GM23338 (cell line): ENCODE measurements around the gene ZFP92. TPM values are rescaled to one million over a fixed set of nuclear protein-coding genes. Genes with fewer than 3 reads are reported as not detected.

ENCODE experiments used
- ATAC-seq: fragments of 200-7000 bp; cut with Tn5 transposase; 3 replicates; pipeline ENCODE4 v1.9.1; 2020
- DNase-seq: peaks from one replicate; pipeline ENCODE4 v3.0.0-alpha.2; 2015; ENCODE audit warnings: low spot score
- H2AFZ ChIP-seq: fragments of 200-600 bp; sonication (generic); 2 replicates; pipeline ENCODE4 v1.8.0; 2016; ENCODE audit warnings: antibody characterized with exemption, mild to moderate bottlenecking, moderate library complexity
- H3F3A ChIP-seq: fragments of 200-600 bp; sonication (generic); replicated peaks from 2 replicates; pipeline ENCODE4 v1.8.0; 2017; ENCODE audit warnings: antibody characterized with exemption, mixed run types, low read depth
- H3K27ac ChIP-seq: fragments of 200-600 bp; sonication (generic); 2 replicates; pipeline ENCODE4 v1.6.1; 2016; ENCODE audit warnings: low read depth
- H3K27me3 ChIP-seq: fragments of 200-600 bp; sonication (generic); 2 replicates; pipeline ENCODE4 v1.8.0; 2016; ENCODE audit warnings: mild to moderate bottlenecking, mixed run types, moderate library complexity; ENCODE audit not compliant: insufficient read depth
- H3K36me3 ChIP-seq: fragments of 200-600 bp; sonication (generic); 2 replicates; pipeline ENCODE4 v1.8.0; 2016; ENCODE audit warnings: mild to moderate bottlenecking; ENCODE audit not compliant: insufficient read depth
- H3K4me1 ChIP-seq: fragments of 200-600 bp; sonication (generic); 2 replicates; pipeline ENCODE4 v1.8.0; 2016; ENCODE audit warnings: mild to moderate bottlenecking, moderate library complexity; ENCODE audit not compliant: insufficient read depth
- H3K4me2 ChIP-seq: fragments of 200-600 bp; sonication (generic); 2 replicates; pipeline ENCODE4 v1.7.1; 2017; ENCODE audit warnings: mixed run types
- H3K4me3 ChIP-seq: fragments of 200-600 bp; sonication (generic); 2 replicates; pipeline ENCODE4 v1.6.1; 2016; ENCODE audit warnings: mixed run types
- H3K79me2 ChIP-seq: fragments of 200-600 bp; sonication (generic); replicated peaks from 2 replicates; pipeline ENCODE4 v1.8.0; 2017; ENCODE audit warnings: mild to moderate bottlenecking; ENCODE audit not compliant: insufficient read depth
- H3K9me2 ChIP-seq: fragments of 200-600 bp; sonication (generic); 2 replicates; pipeline ENCODE4 v1.8.0; 2017; ENCODE audit not compliant: insufficient read depth
- H4K20me1 ChIP-seq: fragments of 200-600 bp; sonication (generic); replicated peaks from 2 replicates; pipeline ENCODE4 v1.8.0; 2017; ENCODE audit warnings: mild to moderate bottlenecking; ENCODE audit not compliant: insufficient read depth
- H3K27ac Mint-ChIP-seq: 2 replicates; pipeline ENCODE4 v1.8.0; 2020; ENCODE audit warnings: inconsistent platforms, mild to moderate bottlenecking, moderate library complexity, mixed read lengths
- H3K27me3 Mint-ChIP-seq: 3 replicates; pipeline ENCODE4 v1.8.0; 2022; ENCODE audit warnings: low read depth, mild to moderate bottlenecking, moderate library complexity, mixed read lengths, inconsistent platforms; ENCODE audit not compliant: insufficient read depth, poor library complexity
- H3K36me3 Mint-ChIP-seq: 3 replicates; pipeline ENCODE4 v1.8.0; 2021; ENCODE audit warnings: low read depth, mild to moderate bottlenecking, inconsistent platforms, moderate library complexity, mixed read lengths
- H3K4me1 Mint-ChIP-seq: 3 replicates; pipeline ENCODE4 v1.8.0; 2020; ENCODE audit warnings: mild to moderate bottlenecking, inconsistent platforms, mixed read lengths
- H3K4me3 Mint-ChIP-seq: 3 replicates; pipeline ENCODE4 v1.8.0; 2021; ENCODE audit warnings: moderate library complexity, mild to moderate bottlenecking, inconsistent platforms, mixed read lengths
- H3K9me3 Mint-ChIP-seq: 3 replicates; pipeline ENCODE4 v1.8.0; 2020; ENCODE audit warnings: moderate library complexity, mild to moderate bottlenecking, inconsistent platforms, mixed read lengths
- CREB1 ChIP-seq: fragments of 250-450 bp; sonication (Bioruptor Pico); IDR thresholded peaks from 2 replicates; pipeline ENCODE4 v1.5.0; 2020; ENCODE audit warnings: low read depth, mild to moderate bottlenecking, moderate library complexity
- ETS1 ChIP-seq: IDR thresholded peaks from 2 replicates; pipeline ENCODE4 v1.6.1; 2016; ENCODE audit warnings: antibody characterized with exemption
- EZH2 ChIP-seq: fragments of 200-600 bp; sonication (generic); IDR thresholded peaks from one replicate; pipeline ENCODE4 v1.8.0; 2017; ENCODE audit warnings: antibody characterized with exemption, mild to moderate bottlenecking, low read depth; ENCODE audit not compliant: unreplicated experiment
- JUNB ChIP-seq: IDR thresholded peaks from one replicate; pipeline ENCODE4 v1.6.1; 2016; ENCODE audit warnings: antibody characterized with exemption; ENCODE audit not compliant: unreplicated experiment
- POLR2AphosphoS5 ChIP-seq: IDR thresholded peaks from 2 replicates; pipeline ENCODE4 v1.6.1; 2016; ENCODE audit warnings: antibody characterized with exemption, low read depth
- STAT1 ChIP-seq: IDR thresholded peaks from one replicate; pipeline ENCODE4 v1.6.1; 2016; ENCODE audit warnings: antibody characterized with exemption; ENCODE audit not compliant: unreplicated experiment
- ZNF114 ChIP-seq: fragments of 250-450 bp; sonication (Bioruptor Pico); IDR thresholded peaks from 2 replicates; pipeline ENCODE4 v1.5.0; 2020; ENCODE audit warnings: mild to moderate bottlenecking, moderate library complexity
- ZNF331 ChIP-seq: fragments of 250-450 bp; sonication (Bioruptor Pico); IDR thresholded peaks from 2 replicates; pipeline ENCODE4 v1.5.0; 2020; ENCODE audit warnings: low read depth, mild to moderate bottlenecking, moderate library complexity
- ZNF462 ChIP-seq: fragments of 250-450 bp; sonication (Bioruptor Pico); IDR thresholded peaks from 2 replicates; pipeline ENCODE4 v1.5.0; 2020; ENCODE audit warnings: mild to moderate bottlenecking, moderate library complexity
- polyA plus RNA-seq: library from polyadenylated mRNA; unstranded; fragments of >200 nt; fragmentation: Nextera tagmentation; extraction: Ambion mirVana; gene quantifications from 2 replicates; pipeline ENCODE4 v1.2.1, GENCODE V29; 2016
- total RNA-seq: library from RNA; depleted of rRNA; stranded (reverse); fragments of >200 nt; shearing (Covaris generic); gene quantifications from 2 replicates; pipeline ENCODE4 v1.2.3, GENCODE V29; 2014
- TF ChIP-seq, protein P1 (sequence below), 2 experiments: fragments of 200-600 bp in 1 of 2; sonication (generic) in 1 of 2; conservative IDR thresholded peaks; 2 replicates each; pipeline versions ENCODE4 v1.5.1 to v1.6.1; 2016 to 2017; ENCODE audit warnings: antibody characterized with exemption in 2 of 2, low read depth in 2 of 2, mild to moderate bottlenecking in 2 of 2, moderate library complexity in 1 of 2

The ZFP92 gene
- total and polyA plus RNA-seq, 2 experiments from 2014 or later, result 0.05 to 0.52 TPM

- Mint-ChIP-seq H3K36me3 (no peaks in the 10 kb centered on the region), H3K4me1 (peaks cover 8% of the 10 kb centered on the region), H3K27ac (no peak overlapping the region), H3K27me3 (peaks cover 20% of the 10 kb centered on the region), H3K4me3 (no peak overlapping the region), H3K9me3 (no peaks in the 10 kb centered on the region; the same call in 2 of the 3 replicates)
- no peak for TF ChIP-seq STAT1
- no peak for TF ChIP-seq CREB1 (CRISPR knock-in tag)
- TF ChIP-seq, protein P1, sequence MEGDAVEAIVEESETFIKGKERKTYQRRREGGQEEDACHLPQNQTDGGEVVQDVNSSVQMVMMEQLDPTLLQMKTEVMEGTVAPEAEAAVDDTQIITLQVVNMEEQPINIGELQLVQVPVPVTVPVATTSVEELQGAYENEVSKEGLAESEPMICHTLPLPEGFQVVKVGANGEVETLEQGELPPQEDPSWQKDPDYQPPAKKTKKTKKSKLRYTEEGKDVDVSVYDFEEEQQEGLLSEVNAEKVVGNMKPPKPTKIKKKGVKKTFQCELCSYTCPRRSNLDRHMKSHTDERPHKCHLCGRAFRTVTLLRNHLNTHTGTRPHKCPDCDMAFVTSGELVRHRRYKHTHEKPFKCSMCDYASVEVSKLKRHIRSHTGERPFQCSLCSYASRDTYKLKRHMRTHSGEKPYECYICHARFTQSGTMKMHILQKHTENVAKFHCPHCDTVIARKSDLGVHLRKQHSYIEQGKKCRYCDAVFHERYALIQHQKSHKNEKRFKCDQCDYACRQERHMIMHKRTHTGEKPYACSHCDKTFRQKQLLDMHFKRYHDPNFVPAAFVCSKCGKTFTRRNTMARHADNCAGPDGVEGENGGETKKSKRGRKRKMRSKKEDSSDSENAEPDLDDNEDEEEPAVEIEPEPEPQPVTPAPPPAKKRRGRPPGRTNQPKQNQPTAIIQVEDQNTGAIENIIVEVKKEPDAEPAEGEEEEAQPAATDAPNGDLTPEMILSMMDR (conservative IDR thresholded peaks at IDR 0.05; ENCODE audit: low read depth in 2 of 2), result no peak
- no peak for TF ChIP-seq ETS1
- TF ChIP-seq JUNB, result no peak
- no peak for TF ChIP-seq POLR2AphosphoS5
- Histone ChIP-seq H3K27ac (no peak overlapping the region), H3K27me3 (peaks cover 19% of the 10 kb centered on the region; the same call in 1 of the 2 replicates), H2AFZ (no peak overlapping the region), H3K4me1 (no peaks in the 10 kb centered on the region), H3K4me3 (no peak overlapping the region), H3K79me2 (no peaks in the 10 kb centered on the region), H3K4me2 (no peak overlapping the region), H3K36me3 (no peaks in the 10 kb centered on the region), H3F3A (no peaks in the 10 kb centered on the region), H4K20me1 (no peaks in the 10 kb centered on the region), H3K9me2 (no peaks in the 10 kb centered on the region)
- DNase-seq, result no peak
- no peak for ATAC-seq
These were observed 3.5 kb upstream of the ZFP92 start for GRCh38 chrX:153407736-153408135.

- no peaks in the 10 kb centered on the region for H3K9me2 ChIP-seq
- H3K4me2 ChIP-seq, result no peak overlapping the region
- H3K79me2 ChIP-seq, result no peaks in the 10 kb centered on the region
- no peak overlapping the region for H3K27ac Mint-ChIP-seq
- H3K36me3 ChIP-seq, result no peaks in the 10 kb centered on the region
- no peaks in the 10 kb centered on the region for H3K4me1 ChIP-seq
- no peak overlapping the region for H3K4me3 Mint-ChIP-seq
- peaks cover 19% of the 10 kb centered on the region; the same call in 1 of the 2 replicates for H3K27me3 ChIP-seq
- DNase-seq (no peak), ATAC-seq (no peak)
- no peaks in the 10 kb centered on the region for H3F3A ChIP-seq
- H3K4me3 ChIP-seq, result no peak overlapping the region
- no peaks in the 10 kb centered on the region for H3K36me3 Mint-ChIP-seq
- H4K20me1 ChIP-seq, result no peaks in the 10 kb centered on the region
- H2AFZ ChIP-seq, result no peak overlapping the region
- H3K9me3 Mint-ChIP-seq, result no peaks in the 10 kb centered on the region; the same call in 2 of the 3 replicates
- H3K27me3 Mint-ChIP-seq, result peaks cover 20% of the 10 kb centered on the region
- no peak overlapping the region for H3K27ac ChIP-seq
- H3K4me1 Mint-ChIP-seq, result peaks cover 8% of the 10 kb centered on the region
- TF ChIP-seq EZH2 (no peak), JUNB (no peak), ZNF114 (CRISPR knock-in tag) (no peak), ZNF462 (CRISPR knock-in tag) (no peak), CREB1 (CRISPR knock-in tag) (no peak), ZNF331 (CRISPR knock-in tag) (no peak)
- TF ChIP-seq, protein P1 (conservative IDR thresholded peaks at IDR 0.05; ENCODE audit: low read depth in 2 of 2), result no peak
These were observed 3.0 kb upstream of the ZFP92 start for GRCh38 chrX:153408221-153408721.
